ENCODE data around the gene CCDC157. TPM values are rescaled to one million over a fixed set of nuclear protein-coding genes. Genes with fewer than 3 reads are reported as not detected.
A peak's percentile ranks its signal among the peaks of the same experiment; 100 is the strongest.

The CCDC157 gene
- total RNA-seq, 1 experiment from 2014 or later, result 3.5 TPM

DNA sequence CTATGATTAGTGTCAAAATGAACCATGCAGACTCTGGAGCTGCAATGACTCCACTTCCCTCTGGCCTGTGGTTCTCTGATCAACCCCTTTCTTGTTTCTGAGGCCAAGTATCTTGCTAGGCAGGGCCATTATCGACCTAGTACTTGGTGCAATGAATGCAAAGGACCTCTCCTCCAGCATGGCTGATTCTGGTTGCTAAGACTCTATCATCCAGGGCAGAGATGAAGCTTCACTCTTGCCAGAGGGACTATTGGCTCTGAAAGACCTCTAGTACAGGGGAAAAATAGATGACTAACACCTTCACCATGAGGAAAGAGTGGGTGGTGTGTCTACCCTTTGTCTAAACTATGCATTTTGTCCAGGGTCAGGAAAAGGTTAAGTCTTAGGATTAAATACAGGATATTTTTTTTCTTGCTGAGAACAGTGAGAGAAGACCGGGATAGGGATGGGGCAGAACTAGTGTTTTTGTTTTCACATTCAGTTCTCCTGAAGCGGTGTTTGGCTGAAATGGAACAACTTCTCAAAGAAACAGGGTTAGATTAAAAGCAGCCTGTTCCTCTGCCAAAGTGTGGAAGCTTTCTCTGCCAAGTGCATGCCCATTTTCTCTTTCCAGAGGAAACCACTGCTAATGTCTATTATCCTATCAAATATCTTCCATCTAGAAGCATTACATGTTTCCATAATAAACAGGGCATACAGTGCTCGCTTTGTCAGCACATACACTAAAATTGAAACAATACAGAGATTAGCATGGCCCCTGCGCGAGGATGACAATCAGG lies 63.7 kb downstream of the CCDC157 start:
- Histone ChIP-seq H3K79me2 (ENCODE audit: low read length) (peaks cover 28% of the 10 kb centered on the region), H3K27me3 (ENCODE audit: low read length) (no peaks in the 10 kb centered on the region), H3K36me3 (ENCODE audit: low read depth, low read length) (peaks cover 26% of the 10 kb centered on the region), H3K9ac (ENCODE audit: low read length) (peak overlapping the region; percentile 93), H3K4me3 (ENCODE audit: low read length) (peak overlapping the region; percentile 20; the same call in 1 of the 2 replicates), H3F3A (ENCODE audit: low read length, unreplicated experiment) (no peaks in the 10 kb centered on the region), H3K4me1 (ENCODE audit: insufficient read depth, low read length) (peaks cover 46% of the 10 kb centered on the region), H3K9me3 (ENCODE audit: low read length) (no peaks in the 10 kb centered on the region), H3K9me2 (replicated peaks; ENCODE audit: low read length) (no peaks in the 10 kb centered on the region), H2AFZ (ENCODE audit: low read length) (no peak overlapping the region), H3K4me2 (ENCODE audit: low read length) (peak overlapping the region; percentile 83), H3K27ac (ENCODE audit: low read length) (peak overlapping the region; percentile 95), H4K20me1 (ENCODE audit: low read length) (no peaks in the 10 kb centered on the region)
- BruUV-seq (replicated peaks), result no TSS peak
- DNase-seq (peak; percentile 59), ATAC-seq (no peak)
- ChIA-PET POLR2A (ENCODE audit: unreplicated experiment) (no interaction called here), CTCF (no interaction called here)
- intact Hi-C loops (cut with micrococcal nuclease), result no loop called here
- TF ChIP-seq EZH2 (IDR thresholded peaks at IDR 0.05; ENCODE audit: low read length, unreplicated experiment) (no peak), EZH2phosphoT487 (IDR thresholded peaks at IDR 0.05; ENCODE audit: borderline replicate concordance, low read length) (no peak)
- TF ChIP-seq, protein P1, sequence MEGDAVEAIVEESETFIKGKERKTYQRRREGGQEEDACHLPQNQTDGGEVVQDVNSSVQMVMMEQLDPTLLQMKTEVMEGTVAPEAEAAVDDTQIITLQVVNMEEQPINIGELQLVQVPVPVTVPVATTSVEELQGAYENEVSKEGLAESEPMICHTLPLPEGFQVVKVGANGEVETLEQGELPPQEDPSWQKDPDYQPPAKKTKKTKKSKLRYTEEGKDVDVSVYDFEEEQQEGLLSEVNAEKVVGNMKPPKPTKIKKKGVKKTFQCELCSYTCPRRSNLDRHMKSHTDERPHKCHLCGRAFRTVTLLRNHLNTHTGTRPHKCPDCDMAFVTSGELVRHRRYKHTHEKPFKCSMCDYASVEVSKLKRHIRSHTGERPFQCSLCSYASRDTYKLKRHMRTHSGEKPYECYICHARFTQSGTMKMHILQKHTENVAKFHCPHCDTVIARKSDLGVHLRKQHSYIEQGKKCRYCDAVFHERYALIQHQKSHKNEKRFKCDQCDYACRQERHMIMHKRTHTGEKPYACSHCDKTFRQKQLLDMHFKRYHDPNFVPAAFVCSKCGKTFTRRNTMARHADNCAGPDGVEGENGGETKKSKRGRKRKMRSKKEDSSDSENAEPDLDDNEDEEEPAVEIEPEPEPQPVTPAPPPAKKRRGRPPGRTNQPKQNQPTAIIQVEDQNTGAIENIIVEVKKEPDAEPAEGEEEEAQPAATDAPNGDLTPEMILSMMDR (conservative IDR thresholded peaks at IDR 0.05; ENCODE audit: low read depth, low read length), result no peak

DNA sequence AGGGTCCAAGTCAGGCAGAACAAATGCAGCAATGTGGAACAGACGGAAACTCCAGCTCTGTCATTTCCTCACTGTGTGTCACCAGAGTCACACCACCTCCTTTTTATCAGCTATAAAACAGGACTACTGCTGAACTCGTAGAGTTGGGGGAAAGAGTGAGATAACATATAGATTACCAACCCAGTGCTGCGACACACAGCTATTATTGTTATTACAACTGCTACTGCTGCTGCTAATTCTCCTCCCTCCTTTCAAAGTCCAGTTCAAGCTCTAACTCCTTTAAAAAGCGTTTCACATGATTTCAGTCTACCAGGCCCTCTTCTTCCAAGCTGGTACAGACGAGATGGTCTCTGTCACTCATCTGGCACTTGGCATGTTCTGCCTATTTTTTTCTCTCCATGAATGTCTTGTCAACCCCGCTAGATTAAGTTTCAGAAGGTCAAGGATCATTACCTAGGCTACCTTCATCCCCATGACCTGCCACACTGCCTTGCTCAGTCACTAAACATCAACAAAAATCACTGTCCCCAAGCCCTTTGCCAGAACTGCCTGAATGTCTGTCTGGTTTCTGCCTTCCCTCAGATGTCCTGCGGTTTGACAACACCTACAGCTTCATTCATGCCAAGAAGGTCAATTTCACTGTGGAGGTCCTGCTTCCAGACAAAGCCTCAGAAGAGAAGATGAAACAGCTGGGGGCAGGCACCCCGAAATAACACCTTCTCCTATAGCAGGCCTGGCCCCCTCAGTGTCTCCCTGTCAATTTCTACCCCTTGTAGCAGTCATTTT lies 65.1 kb downstream of the CCDC157 start:
- Histone ChIP-seq H3K4me2 (ENCODE audit: low read length) (peak overlapping the region; percentile 83), H3K9ac (ENCODE audit: low read length) (peak overlapping the region; percentile 93), H3K27ac (ENCODE audit: low read length) (peak overlapping the region; percentile 95), H3K9me3 (ENCODE audit: low read length) (no peaks in the 10 kb centered on the region), H3K36me3 (ENCODE audit: low read depth, low read length) (peaks cover 15% of the 10 kb centered on the region; the same call in 1 of the 2 replicates), H3K79me2 (ENCODE audit: low read length) (peaks cover 32% of the 10 kb centered on the region), H3F3A (ENCODE audit: low read length, unreplicated experiment) (no peaks in the 10 kb centered on the region), H4K20me1 (ENCODE audit: low read length) (no peaks in the 10 kb centered on the region), H3K4me1 (ENCODE audit: insufficient read depth, low read length) (peaks cover 53% of the 10 kb centered on the region), H2AFZ (ENCODE audit: low read length) (no peak overlapping the region), H3K4me3 (ENCODE audit: low read length) (peak overlapping the region; percentile 67; the same call in 1 of the 2 replicates), H3K27me3 (ENCODE audit: low read length) (no peaks in the 10 kb centered on the region), H3K9me2 (replicated peaks; ENCODE audit: low read length) (no peaks in the 10 kb centered on the region)
- ATAC-seq (no peak), DNase-seq (peak; percentile 19)
- TF ChIP-seq, protein P1 (conservative IDR thresholded peaks at IDR 0.05; ENCODE audit: low read depth, low read length), result no peak
- TF ChIP-seq EZH2 (IDR thresholded peaks at IDR 0.05; ENCODE audit: low read length, unreplicated experiment) (no peak), EZH2phosphoT487 (IDR thresholded peaks at IDR 0.05; ENCODE audit: borderline replicate concordance, low read length) (no peak)
- ChIA-PET CTCF (interaction anchor here (1.2 kb wide), 1 partner anchor 134 kb away, joined by 7 read pairs; no protein-coding TSS in a partner anchor), POLR2A (ENCODE audit: unreplicated experiment) (interaction anchor here (0.5 kb wide), 1 partner anchor 20 kb away, joined by 8 read pairs; no protein-coding TSS in a partner anchor)
- no TSS peak for BruUV-seq (replicated peaks)
- intact Hi-C loops (cut with micrococcal nuclease), result no loop called here

Measured in PC-3 (cell line).